COR-L47 (cell line): ENCODE measurements around the gene ATP10D.
"Not testable (repeated sequence)": the region's sequence is repeated elsewhere in the genome, so short reads cannot be mapped to it uniquely, and the experiment has no call there.

Source experiments
- DNase-seq: peaks from one replicate; lab custom pipeline; 2025; lab: John Stamatoyannopoulos, UW

Gene ATP10D

GRCh38 chr4:47488706-47489105, 3.6 kb downstream of the ATP10D start:
- no peak for DNase-seq

GRCh38 chr4:47490550-47490949, 5.5 kb downstream of the ATP10D start:
- DNase-seq, result no peak

- DNase-seq, result no peak
Observed at GRCh38 chr4:47493238-47494123, 8.4 kb downstream of the ATP10D start.

GRCh38 chr4:47494124-47494430, 9.0 kb downstream of the ATP10D start:
- no peak for DNase-seq

GRCh38 chr4:47498899-47499298, 13.8 kb downstream of the ATP10D start:
- no peak for DNase-seq

GRCh38 chr4:47499700-47500099, 14.6 kb downstream of the ATP10D start:
- no peak for DNase-seq

GRCh38 chr4:47500776-47501175, 15.7 kb downstream of the ATP10D start:
- no peak for DNase-seq

GRCh38 chr4:47505147-47505546, 20.1 kb downstream of the ATP10D start:
- no peak for DNase-seq

- no peak for DNase-seq
Observed at GRCh38 chr4:47505666-47506065, 20.6 kb downstream of the ATP10D start.

- no peak for DNase-seq
Observed at GRCh38 chr4:47510506-47511143, 25.6 kb downstream of the ATP10D start.

GRCh38 chr4:47513461-47513860, 28.4 kb downstream of the ATP10D start:
- DNase-seq, result no peak

GRCh38 chr4:47519239-47519883, 34.3 kb downstream of the ATP10D start:
- DNase-seq, result no peak

GRCh38 chr4:47525154-47525819, 40.2 kb downstream of the ATP10D start:
- no peak for DNase-seq

GRCh38 chr4:47526281-47526680, 41.2 kb downstream of the ATP10D start:
- no peak for DNase-seq

GRCh38 chr4:47528646-47529045, 43.6 kb downstream of the ATP10D start:
- DNase-seq, result not testable (repeated sequence)

- no peak for DNase-seq
Observed at GRCh38 chr4:47530801-47531200, 45.7 kb downstream of the ATP10D start.

- DNase-seq, result no peak
Observed at GRCh38 chr4:47531241-47531953, 46.3 kb downstream of the ATP10D start.

GRCh38 chr4:47531954-47532321, 46.9 kb downstream of the ATP10D start:
- DNase-seq, result no peak

GRCh38 chr4:47532658-47533057, 47.6 kb downstream of the ATP10D start:
- DNase-seq, result no peak

- DNase-seq, result no peak
Observed at GRCh38 chr4:47533689-47534347, 48.7 kb downstream of the ATP10D start.

- DNase-seq, result no peak
Observed at GRCh38 chr4:47534772-47535171, 49.7 kb downstream of the ATP10D start.
